AG09319 (cell line): ENCODE measurements around the gene CD300LD.

Experiments
- DNase-seq: peaks from one replicate; pipeline ENCODE4 v3.0.0-alpha.2; 2010; ENCODE audit warnings: low read depth; ENCODE audit errors: extremely low read depth
- TF ChIP-seq, protein P1 (sequence below): IDR thresholded peaks from 2 replicates; pipeline ENCODE4 v1.5.1; 2011; ENCODE audit warnings: low read depth, mild to moderate bottlenecking, inconsistent platforms, low read length, moderate library complexity

Gene CD300LD

DNA sequence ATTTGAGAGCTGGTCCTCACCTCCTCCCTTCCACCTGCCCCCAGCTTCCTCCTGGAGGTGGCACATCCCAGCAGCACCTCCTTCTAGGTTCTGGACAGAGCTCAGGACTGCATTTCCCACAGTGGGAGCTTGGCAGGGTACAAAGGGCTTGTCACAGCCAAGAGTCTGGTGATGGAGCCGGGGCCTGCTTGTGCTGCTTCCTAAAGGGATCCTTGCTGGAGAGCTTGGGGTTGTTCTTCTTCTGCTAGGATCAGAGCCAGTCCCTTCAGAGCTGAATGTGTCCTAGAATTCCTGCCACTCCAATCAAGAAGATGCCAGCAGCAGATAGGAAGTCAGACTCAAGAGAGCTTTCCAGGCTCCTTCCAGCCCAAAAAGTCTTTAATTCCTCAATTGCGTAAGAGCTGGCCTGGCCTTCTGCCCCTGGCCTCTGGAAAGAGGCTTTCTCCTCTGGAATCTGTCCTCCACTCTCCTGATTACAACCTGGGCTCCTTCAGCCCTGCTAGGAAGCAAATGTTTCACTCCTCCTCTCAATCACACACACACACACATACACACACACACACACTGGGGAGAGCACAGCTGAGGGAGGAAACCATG, 27.1 kb upstream of the CD300LD start:
- DNase-seq: no peak
- TF ChIP-seq, protein P1, sequence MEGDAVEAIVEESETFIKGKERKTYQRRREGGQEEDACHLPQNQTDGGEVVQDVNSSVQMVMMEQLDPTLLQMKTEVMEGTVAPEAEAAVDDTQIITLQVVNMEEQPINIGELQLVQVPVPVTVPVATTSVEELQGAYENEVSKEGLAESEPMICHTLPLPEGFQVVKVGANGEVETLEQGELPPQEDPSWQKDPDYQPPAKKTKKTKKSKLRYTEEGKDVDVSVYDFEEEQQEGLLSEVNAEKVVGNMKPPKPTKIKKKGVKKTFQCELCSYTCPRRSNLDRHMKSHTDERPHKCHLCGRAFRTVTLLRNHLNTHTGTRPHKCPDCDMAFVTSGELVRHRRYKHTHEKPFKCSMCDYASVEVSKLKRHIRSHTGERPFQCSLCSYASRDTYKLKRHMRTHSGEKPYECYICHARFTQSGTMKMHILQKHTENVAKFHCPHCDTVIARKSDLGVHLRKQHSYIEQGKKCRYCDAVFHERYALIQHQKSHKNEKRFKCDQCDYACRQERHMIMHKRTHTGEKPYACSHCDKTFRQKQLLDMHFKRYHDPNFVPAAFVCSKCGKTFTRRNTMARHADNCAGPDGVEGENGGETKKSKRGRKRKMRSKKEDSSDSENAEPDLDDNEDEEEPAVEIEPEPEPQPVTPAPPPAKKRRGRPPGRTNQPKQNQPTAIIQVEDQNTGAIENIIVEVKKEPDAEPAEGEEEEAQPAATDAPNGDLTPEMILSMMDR: no peak

DNA sequence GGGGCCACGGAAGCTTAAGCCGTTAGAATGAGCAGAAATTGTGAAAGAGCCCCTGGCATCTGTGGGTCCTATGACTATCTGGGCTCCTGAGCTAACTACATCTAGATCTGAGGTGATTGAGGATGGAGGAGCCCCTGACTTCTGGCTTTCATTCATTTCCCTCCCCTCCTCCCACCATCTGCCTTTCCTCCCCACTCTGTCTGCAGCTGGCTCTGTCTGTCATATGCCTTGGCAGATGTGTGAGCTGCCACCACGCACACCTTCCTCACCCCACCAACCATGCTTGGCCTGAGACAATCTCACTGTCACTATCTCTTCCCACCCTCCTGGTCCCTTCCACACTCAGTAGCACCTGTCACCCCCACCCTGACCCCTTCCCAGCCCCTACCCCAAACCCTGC, 26.4 kb upstream of the CD300LD start:
- DNase-seq: no peak
- TF ChIP-seq, protein P1: no peak

DNA sequence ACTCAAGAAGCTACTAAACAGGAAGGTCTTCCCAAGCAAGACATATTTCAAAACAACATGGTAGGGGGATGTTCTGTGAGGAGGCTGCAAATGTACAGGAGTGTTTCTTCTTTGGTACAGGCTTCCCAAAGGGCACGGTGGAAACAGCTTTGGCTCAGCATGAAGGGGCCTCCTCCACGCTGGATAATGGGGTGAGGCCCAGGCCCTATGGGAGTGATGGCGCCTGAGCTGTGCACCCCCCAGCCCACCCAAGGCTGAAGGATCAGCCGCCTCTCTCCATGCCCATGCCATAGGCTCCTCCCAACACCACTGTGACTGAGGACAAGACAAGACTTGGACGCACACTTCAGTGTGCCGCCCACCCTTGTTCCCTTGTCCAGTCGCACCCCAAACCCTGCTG, 24.6 kb upstream of the CD300LD start:
- TF ChIP-seq, protein P1: no peak
- no peak for DNase-seq

DNA sequence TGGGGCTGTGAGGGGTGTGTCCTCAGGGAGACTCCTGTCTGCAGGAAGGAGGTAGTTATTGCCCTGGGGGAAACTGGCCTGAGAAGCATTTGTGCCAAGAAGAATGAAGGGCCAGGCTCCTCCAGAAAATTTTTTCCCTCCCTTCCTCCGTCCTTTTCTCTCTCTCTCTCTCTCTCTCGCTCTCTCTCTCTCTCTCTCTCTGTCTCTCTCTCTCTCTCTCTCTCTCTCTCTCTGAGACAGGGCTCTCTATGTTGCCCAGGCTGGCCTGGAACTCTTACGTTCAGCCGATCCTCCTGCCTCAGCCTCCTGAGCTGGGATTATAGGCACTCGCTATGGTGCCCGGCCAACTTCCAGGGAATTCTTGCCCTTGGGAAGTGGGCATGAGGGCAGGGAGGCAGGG, 20.0 kb upstream of the CD300LD start:
- TF ChIP-seq, protein P1: no peak

DNA sequence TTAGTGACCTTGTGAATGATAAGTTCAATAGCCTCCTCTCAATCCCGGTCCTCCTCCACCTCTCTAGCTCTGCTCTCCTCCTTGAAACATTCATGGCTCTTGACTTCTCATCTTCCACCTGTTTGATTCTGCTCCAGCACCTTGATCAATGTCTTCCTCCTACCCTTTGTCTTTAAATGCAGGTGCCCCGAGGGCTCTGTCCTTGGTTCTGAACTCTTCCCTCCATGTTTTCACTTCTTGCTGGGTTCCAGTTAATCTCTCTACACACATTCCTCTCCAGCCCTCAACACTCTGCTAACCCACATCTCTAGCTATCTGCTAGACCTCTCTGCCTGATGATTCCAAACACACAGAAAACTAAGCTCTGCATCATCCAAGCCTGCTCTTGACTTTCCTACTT, 18.0 kb upstream of the CD300LD start:
- no peak for DNase-seq
- TF ChIP-seq, protein P1: no peak

More for the DNA sequence above, 20.0 kb upstream of the CD300LD start:
- no peak for DNase-seq

DNA sequence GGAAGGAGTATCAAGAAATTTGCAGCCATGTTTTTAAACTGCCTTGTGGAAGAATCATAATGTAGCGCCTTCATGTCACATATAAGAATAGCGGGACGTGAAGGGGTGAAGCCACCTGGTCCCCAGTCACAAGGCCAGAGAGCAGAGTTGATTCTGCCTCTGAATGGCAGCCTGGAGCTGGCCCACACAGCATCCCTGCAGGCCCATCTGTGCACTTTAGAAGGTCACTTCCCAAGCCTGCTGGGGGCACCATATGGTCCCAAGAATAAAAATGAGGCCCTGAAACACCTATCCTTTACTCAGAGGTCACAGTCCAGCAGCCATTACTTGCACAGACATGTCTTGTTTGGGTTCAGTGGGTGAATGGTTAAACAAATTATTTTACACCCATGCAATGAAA, 16.4 kb upstream of the CD300LD start:
- TF ChIP-seq, protein P1: no peak

DNA sequence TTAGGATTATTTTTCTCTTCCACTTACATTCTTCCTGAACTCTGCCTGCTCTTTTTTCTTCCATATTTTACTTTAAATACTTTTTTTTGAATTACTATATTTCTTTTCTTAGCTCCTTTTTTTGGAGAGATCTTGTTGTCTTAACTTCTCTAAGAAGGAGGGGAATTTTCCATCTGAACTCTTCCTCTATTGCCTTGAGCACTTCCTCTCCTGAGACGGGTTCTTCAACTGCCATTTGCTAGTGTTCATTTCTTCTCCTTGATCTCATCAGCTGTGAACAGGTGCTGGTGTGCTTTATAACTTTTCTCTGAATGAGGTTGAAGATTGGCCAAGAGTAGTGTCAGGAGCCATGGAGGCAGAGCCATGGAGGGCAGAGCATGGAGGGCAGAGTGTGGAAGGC, 15.1 kb upstream of the CD300LD start:
- no peak for DNase-seq
- TF ChIP-seq, protein P1: no peak

More for the DNA sequence above, 16.4 kb upstream of the CD300LD start:
- no peak for DNase-seq
